ENCODE results near the gene DEXI. TPM values are rescaled to one million over a fixed set of nuclear protein-coding genes. Genes with fewer than 3 reads are reported as not detected.

DEXI gene
- total and polyA plus RNA-seq, 7 donors: 13.9 to 99.9 (median 55.0) TPM

- H3K36me3 ChIP-seq: peaks cover 0 to 19% (median 10%) of the 10 kb centered on the region in 4 donors
- no peaks in the 10 kb centered on the region for H3K9me3 ChIP-seq
- 90 to 91% methylated on average over 8 of the region's 8 CpGs for WGBS, 2 donors
- intact Hi-C loops (cut with DNase I): loop anchor here (1.0 to 10.0 kb wide), 4 partner anchors 391 to 830 kb away; partner anchors contain the start of genes SNN and ZC3H7A
- TF ChIP-seq POLR2AphosphoS5 (IDR thresholded peaks at IDR 0.05) (no peak), EP300 (IDR thresholded peaks at IDR 0.05) (no peak), CTCF (IDR thresholded peaks at IDR 0.05) (no peak), POLR2A (IDR thresholded peaks at IDR 0.05) (no peak)
- no peaks in the 10 kb centered on the region for H3K27me3 ChIP-seq
- no peak for DNase-seq
- peaks cover 0 to 25% (median 16%) of the 10 kb centered on the region in 4 donors for H3K4me1 ChIP-seq
- H3K4me3 ChIP-seq: no peak overlapping the region
- H3K27ac ChIP-seq: peak overlapping the region in 1 of 4 donors; percentile 71
These were observed 22.6 kb upstream of the DEXI start for GRCh38 chr16:10964891-10965326.

GRCh38 chr16:10964039-10964890, 22.0 kb upstream of the DEXI start:
- Histone ChIP-seq H3K36me3 (peaks cover 0 to 15% (median 10%) of the 10 kb centered on the region in 4 donors), H3K4me1 (peaks cover 0 to 25% (median 17%) of the 10 kb centered on the region in 4 donors), H3K4me3 (no peak overlapping the region), H3K9me3 (no peaks in the 10 kb centered on the region), H3K27me3 (no peaks in the 10 kb centered on the region), H3K27ac (peak overlapping the region; percentile 10 to 71 (median 37))
- DNase-seq: peak; percentile 89
- peak; percentile 91 to 95 (median 94) for TF ChIP-seq CTCF (IDR thresholded peaks at IDR 0.05)
- peak in 1 of 4 donors; percentile 20 for TF ChIP-seq POLR2AphosphoS5 (IDR thresholded peaks at IDR 0.05)
- no peak for TF ChIP-seq POLR2A (IDR thresholded peaks at IDR 0.05)
- intact Hi-C loops (cut with DNase I): loop anchor here (1.0 to 10.0 kb wide), 3 partner anchors 392 to 831 kb away; partner anchors contain the start of genes SNN and ZC3H7A
- WGBS, 2 donors: 34 to 39% methylated on average over 20 of the region's 20 CpGs

GRCh38 chr16:10961231-10961630, 19.0 kb upstream of the DEXI start:
- TF ChIP-seq POLR2A (IDR thresholded peaks at IDR 0.05): no peak
- peak in 1 of 4 donors; percentile 43 for TF ChIP-seq POLR2AphosphoS5 (IDR thresholded peaks at IDR 0.05)
- peak in 1 of 4 donors; percentile 36 for TF ChIP-seq EP300 (IDR thresholded peaks at IDR 0.05)
- TF ChIP-seq CTCF (IDR thresholded peaks at IDR 0.05): no peak
- H3K4me1 ChIP-seq: peaks cover 0 to 27% (median 18%) of the 10 kb centered on the region in 4 donors
- no peak overlapping the region for H3K4me3 ChIP-seq
- no peaks in the 10 kb centered on the region for H3K9me3 ChIP-seq
- 86 to 89% methylated on average over 7 of the region's 7 CpGs for WGBS, 2 donors
- H3K27ac ChIP-seq: peak overlapping the region; percentile 43 to 82 (median 64)
- H3K36me3 ChIP-seq: peaks cover 0 to 23% (median 13%) of the 10 kb centered on the region in 4 donors
- no peaks in the 10 kb centered on the region for H3K27me3 ChIP-seq
- DNase-seq: peak; percentile 82
- intact Hi-C loops (cut with DNase I): loop anchor here (10.0 kb wide), 2 partner anchors 704 to 834 kb away; partner anchors contain the start of genes SNN and ZC3H7A

- DNase-seq: no peak
- intact Hi-C loops (cut with DNase I): no loop called here
- no peaks in the 10 kb centered on the region for H3K27me3 ChIP-seq
- H3K4me1 ChIP-seq: peaks cover 0 to 23% (median 14%) of the 10 kb centered on the region in 4 donors
- no peaks in the 10 kb centered on the region for H3K9me3 ChIP-seq
- 89 to 92% methylated on average over 5 of the region's 5 CpGs for WGBS, 2 donors
- peaks cover 0 to 23% (median 13%) of the 10 kb centered on the region in 4 donors for H3K36me3 ChIP-seq
- H3K27ac ChIP-seq: peak overlapping the region in 1 of 4 donors; percentile 30
- TF ChIP-seq POLR2A (IDR thresholded peaks at IDR 0.05) (no peak), POLR2AphosphoS5 (IDR thresholded peaks at IDR 0.05) (no peak), EP300 (IDR thresholded peaks at IDR 0.05) (no peak), CTCF (IDR thresholded peaks at IDR 0.05) (no peak)
- no peak overlapping the region for H3K4me3 ChIP-seq
These were observed 16.9 kb upstream of the DEXI start for GRCh38 chr16:10959161-10959560.
